HG02759 (cell line): ENCODE results near the gene OR1E2.
"Not testable (repeated sequence)": the region's sequence is repeated elsewhere in the genome, so short reads cannot be mapped to it uniquely, and the experiment has no call there.

ENCODE experiments used
- ATAC-seq: cut with Tn5 transposase; IDR thresholded peaks from one replicate; pipeline ENCODE4 v1.9.1; 2021; ENCODE audit warnings: mild to moderate bottlenecking, moderate library complexity; ENCODE audit not compliant: unreplicated experiment

OR1E2 gene, protein sequence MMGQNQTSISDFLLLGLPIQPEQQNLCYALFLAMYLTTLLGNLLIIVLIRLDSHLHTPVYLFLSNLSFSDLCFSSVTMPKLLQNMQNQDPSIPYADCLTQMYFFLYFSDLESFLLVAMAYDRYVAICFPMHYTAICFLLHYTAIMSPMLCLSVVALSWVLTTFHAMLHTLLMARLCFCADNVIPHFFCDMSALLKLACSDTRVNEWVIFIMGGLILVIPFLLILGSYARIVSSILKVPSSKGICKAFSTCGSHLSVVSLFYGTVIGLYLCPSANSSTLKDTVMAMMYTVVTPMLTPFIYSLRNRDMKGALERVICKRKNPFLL

DNA sequence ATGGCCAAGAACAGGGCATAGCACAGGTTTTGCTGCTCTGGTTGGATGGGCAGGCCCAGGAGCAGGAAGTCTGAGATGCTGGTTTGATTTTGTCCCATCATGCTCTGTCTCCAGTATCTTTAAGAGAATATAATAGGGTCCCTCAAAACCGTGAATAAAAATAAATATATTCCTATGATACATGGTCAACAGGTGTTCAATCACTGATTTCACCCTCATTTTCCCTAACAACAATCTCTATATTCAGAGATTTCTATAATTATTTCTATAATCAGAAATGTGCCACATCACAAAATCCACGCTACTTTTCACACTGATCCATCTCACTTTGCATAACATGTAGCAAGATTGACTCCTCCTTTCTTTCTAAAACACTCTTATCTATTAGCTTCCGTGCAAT lies at the start of gene OR1E2:
Gene OR1E2 (minus strand): TSS at position 101 of the 400 bp plus-strand sequence. CDS start 0 bp downstream, at position 101.
- ATAC-seq = no peak

DNA sequence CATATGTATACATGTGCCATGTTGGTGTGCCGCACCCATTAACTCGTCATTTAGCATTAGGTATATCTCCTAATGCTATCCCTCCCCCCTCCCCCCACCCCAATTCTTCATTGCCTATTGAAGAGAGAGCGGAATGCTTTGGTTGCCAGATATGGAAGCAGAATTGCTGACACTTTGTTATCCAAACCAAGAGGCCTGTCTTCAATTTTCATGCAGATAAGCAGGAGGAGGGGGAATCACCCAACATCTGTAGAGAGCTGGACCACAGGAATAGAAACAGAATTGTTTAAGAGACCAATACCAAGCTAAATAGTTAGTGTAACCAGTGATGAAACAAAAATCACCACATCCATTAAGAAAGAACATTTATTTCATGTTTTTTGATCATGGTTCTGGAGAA lies 49.2 kb upstream of the OR1E2 start:
- no peak for ATAC-seq

DNA sequence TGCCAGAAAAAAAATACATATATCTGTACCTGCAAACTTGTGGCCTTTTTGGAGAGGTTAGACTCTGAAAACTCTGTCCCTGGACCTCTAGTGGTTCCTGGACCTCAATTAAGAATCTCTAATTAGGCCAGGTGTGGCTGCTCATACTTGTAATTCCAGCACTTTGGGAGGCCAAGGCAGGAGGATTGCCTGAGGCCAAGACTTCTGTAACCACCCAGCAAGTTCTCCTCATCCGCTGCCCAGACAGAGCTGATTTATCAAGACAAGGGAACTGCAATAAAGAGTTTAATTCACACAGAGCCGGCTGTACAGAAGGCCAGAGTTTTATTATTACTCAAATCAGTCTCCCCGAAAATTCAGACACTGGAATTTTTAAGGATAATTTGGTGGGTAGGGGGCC lies 46.3 kb upstream of the OR1E2 start:
- ATAC-seq = no peak

DNA sequence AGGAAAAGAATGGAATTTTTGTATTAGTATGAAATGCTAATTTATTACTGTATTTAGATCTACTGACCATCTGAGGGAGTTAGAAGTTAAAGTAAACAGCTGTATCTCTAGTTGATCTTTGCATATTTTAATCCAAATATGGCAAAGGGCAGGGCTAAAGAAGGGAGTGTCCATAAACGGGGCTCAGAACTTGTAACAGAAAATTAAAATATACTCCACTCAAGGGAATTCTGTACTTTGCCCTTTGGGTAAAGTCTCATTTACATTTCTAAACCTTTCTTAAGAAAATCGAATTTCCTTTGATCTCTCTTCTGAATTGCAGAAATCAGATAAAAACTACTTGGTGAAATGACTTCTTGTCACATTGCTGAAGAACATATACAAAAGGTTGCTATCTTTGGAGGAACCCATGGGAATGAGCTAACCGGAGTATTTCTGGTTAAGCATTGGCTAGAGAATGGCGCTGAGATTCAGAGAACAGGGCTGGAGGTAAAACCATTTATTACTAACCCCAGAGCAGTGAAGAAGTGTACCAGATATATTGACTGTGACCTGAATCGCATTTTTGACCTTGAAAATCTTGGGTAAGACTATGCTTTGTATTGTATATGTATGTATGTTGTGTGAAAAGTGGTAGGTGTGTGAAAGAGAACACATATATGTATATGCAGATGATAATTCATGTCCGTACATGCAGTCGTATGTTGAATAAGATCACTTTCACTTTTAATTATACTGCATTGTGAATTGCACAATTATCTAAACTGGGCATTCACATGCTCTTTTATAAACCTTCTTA lies 42.4 kb upstream of the OR1E2 start, which contains the start of gene ASPA:
Gene ASPA (plus strand): TSS at position 186 of the 799 bp plus-strand sequence. CDS start 163 bp downstream, at position 349.
- no peak for ATAC-seq

DNA sequence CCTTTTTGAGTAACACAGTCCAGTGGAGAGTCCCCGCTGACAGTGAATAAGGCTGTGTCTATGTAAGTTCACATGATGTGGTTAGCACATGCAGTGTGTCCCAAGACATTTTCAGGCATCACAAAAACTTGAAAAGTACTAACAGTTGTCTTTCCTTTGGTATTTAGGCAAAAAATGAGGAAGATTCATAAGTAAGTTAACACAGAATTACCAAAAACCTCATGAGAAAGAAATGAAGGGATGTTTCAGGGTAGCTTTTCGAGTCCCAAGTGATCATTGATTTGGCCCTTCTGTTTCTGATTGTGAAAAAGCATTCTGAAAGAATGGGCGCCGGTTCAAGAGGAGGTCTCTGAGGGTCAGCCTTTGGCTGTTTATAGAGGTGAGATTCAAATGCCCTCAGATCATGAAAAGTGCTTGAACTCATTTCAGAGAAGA lies 41.6 kb upstream of the OR1E2 start:
- ATAC-seq = no peak

DNA sequence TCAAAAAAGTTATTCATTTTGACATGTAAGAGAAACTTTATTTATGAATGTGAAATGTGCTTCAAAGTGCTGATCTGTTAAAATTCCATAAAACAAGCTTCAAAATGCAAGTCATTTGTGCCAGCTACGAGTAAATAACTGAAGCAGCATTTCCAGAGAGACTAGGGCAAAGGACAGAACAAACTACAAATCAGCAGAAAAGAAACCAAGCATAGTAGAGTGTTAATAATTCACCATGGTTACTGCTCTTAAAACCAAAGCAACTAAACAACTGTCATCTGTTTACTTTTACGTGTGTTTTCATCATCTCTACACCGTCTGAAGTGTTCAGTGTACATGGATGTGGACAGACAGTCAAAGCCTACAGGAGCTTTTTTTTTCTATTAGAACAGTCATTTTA lies 40.6 kb upstream of the OR1E2 start:
- ATAC-seq = no peak

DNA sequence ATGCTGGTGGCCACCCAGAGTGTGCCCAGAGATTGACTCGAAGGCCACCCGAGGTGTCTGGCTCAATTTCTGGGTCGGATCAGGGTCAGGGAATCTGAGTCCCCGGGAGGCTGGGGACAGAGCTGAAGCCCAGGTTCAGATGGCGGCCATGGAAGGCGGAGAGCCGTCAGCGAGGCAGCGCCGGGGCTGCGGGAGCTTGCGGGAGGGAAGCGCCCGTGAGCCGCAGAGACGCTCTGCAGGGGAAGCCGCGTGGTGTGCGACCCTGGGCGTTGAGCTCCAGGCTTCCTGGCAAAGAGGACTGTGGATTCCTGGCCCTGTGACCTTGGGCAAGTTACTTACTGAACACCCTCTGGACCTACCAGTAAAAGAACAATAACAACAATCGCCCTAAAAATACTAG lies 38.5 kb upstream of the OR1E2 start:
- no peak for ATAC-seq

DNA sequence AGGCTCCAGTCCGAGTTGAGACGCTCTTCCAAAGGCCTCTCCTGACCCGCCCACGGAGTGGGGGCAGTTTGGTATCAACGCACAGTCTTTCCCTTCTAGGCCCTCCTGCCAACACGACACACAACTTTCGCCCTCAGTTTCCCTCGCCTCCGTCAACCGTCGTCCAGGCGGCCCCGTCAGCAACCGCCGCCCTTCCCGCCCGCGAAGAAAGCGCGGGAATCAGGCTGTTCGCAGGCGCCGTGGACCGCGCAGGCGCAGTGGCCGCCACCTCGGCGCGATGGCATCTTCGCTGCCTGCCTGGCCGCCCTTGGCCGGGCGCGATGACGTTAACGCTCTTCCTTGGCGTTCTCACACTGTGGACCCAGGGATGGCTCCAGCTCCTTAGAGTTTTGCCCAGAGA lies 38.0 kb upstream of the OR1E2 start, which contains the start of gene SPATA22:
Gene SPATA22 (minus strand): TSS at position 221 of the 400 bp plus-strand sequence. CDS start 2,494 bp downstream, outside the sequence.
- no peak for ATAC-seq

DNA sequence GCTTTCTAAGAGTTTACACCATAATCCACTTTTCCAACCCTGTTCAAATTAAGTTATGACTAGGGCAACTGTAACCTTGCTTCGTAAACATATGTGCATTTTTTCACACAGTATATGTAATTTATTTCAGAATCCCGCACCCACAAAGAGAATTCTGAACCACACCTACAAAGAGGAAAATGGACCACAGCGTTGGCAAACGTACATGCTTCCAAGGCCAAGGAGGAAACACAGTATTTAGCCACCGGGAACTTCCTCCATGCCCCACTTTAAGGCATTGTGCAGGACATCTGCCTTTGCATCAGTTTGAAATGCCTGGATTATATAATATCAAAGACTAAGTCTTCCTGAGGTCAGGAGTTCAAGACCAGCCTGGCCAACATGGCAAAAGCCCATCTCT lies 35.9 kb upstream of the OR1E2 start:
- no peak for ATAC-seq

DNA sequence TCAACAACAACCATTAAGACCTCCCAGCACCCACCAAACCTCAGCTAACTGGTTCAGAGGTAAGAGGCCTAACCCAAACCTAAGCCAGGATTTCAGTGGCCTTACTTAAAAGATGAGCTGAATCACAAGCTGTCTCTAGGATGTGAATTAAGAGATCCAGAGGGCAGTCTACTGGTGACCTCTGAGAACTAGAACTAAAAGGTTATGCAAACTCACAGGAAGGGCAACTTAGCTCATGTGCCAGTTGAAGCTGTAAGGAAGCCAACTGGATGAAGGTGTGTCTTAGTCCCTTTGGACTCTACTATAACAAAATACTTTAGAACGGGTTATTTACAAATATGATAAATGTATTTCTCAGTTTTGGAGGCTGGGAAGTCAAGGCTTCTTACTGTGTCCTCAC lies 32.7 kb upstream of the OR1E2 start:
- not testable (repeated sequence) for ATAC-seq

DNA sequence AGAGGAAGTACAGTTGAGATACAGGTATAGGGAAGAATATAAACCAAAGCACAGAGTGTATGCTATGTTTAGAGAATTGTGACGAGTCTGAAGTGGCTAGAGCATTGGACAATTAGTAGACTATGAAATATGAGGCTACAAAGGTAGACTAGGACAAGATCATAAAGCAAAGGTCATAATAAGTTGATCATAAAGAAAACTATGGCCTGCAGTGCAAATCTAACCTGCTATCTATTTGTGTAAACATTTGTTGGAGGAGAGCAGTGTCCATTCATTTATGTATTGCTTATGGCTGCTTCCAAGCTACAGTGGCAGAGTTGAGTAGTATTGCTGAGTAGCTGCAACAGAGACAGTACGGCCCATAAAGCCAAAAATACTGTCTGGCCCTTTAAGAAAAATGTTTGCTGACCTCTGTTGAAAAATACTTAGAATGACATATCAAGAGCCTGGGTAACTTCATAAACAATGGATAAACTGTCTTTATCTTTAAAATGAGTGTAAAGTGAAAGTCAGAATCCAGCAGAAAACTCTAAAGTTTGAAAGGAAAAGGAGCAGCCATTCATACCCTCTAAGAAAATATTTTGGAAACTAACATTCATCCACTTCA lies 14.5 kb upstream of the OR1E2 start:
- ATAC-seq = no peak

DNA sequence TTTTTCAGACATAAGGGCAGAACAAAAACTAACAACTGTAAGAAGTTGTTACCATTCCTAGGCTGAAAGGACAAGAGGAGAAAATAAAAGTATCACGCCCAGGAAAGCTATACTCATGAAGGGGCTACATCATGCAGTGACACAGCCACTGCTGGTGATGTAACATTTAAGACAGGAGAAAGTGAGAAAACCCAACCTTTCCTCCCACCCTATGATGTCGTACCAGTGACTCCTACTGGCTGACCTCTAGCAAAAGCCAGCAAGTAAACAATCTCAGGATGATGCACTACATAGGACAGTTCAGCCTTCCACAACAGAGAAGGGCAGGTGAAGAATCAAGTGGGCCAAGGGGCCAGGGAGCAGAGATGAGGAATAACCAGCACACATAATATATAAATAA lies 14.0 kb upstream of the OR1E2 start:
- no peak for ATAC-seq

DNA sequence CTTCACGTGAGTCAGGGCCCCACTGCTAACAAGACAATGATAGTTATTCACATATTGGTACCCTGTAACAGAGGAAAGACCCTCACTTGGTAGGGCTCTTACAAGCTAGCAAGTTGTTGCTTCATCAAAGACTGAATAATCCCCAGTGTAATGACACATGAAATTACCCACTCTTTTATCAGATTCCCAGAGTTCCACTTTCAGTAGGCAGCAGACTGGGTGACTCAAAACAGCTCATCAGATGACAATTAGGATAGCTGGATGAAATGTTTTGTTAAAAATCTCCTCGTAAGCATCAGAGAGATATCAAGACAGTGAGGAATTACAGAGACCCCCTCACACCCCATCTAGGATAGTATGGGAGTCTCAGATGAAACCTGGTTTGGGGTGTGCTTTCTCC lies 6.8 kb upstream of the OR1E2 start:
- ATAC-seq = no peak

DNA sequence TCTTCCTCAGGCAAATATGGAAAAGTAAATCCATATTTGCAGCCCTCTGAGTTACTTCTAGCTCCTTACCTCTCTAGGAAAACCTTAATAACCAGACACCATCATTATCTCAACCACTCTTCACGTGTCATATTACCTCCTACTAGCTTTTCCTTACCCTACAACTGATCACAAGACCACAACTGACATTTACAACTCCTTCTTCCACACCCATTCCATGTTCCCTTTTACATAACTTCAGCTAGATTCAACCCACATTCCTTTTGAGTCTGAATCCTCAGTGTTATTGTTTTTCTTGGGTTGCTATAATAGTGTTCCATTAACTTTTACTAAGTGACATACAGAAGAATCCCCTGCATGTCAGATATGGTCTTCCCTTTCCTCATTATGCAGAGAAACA lies 4.7 kb upstream of the OR1E2 start:
- ATAC-seq = no peak

DNA sequence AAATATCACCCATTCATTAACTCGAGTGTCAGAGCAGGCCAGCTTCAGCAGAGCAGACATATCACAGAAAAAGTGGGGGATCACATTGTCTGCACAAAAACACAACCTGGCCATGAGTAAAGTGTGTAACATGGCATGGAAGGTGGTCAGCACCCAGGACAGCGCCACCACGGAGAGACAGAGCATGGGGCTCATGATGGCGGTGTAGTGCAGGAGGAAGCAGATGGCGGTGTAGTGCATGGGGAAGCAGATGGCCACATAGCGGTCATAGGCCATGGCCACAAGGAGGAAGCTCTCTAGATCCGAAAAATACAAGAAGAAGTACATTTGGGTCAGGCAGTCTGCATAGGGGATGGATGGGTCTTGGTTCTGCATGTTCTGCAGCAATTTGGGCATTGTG lies 426 bp downstream of the OR1E2 start:
- ATAC-seq = not testable (repeated sequence)

DNA sequence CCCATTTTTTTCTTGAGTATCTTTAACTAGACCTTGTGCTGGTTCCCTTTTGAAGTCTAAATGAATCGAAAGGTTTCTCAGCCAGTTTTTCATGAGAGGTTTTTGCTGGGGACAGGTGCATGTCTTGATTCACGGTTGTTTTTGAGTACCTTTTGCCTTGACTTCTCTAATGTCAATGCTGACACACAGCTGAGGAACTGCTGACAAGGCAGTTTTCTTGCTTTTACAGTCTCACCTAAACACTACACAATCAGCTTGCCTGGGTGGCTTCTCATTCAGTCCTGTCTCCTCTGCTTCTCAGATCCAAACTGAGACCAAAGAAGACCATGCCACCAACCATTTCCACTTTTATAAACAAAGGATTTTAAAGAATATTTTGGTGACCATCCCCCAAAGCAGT lies 15.4 kb downstream of the OR1E2 start:
- no peak for ATAC-seq

DNA sequence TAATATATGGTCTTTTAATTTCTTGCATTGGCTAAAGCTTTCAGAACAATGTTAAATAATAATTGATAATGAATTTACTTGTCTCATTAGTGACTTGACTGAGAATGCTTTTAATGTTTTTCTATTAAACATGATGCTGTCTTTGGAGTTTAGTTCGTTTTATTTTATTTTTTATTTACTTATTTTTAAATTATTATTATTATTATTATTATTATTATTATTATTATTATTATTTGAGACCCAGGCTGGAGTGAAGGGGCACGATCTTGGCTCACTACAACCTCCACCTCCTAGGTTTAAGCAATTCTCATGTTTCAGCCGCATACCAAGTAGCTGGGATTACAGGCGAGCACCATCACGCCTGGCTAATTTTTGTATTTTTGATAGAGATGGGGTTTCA lies 18.0 kb downstream of the OR1E2 start:
- ATAC-seq = no peak

DNA sequence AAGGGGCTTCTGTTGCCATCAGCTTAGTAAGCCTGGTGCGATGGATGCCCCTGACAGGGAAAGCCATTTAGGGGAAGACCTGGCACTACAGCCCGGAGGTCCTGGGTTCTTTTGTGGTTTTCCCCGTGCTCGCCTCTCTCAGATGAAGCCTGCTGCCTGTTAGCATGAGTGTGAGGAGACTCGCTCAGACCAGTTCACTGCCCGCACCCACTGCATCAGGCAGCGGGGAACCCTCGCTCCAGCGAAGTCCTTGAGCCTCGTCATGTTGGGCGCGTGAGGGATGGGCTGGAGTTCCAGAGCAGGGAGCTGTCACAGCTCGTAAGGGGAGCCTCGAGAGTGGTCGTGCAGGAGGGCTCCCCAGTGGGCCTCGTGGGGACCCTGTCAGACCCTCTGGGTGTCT lies 21.4 kb downstream of the OR1E2 start:
- ATAC-seq = not testable (repeated sequence)

DNA sequence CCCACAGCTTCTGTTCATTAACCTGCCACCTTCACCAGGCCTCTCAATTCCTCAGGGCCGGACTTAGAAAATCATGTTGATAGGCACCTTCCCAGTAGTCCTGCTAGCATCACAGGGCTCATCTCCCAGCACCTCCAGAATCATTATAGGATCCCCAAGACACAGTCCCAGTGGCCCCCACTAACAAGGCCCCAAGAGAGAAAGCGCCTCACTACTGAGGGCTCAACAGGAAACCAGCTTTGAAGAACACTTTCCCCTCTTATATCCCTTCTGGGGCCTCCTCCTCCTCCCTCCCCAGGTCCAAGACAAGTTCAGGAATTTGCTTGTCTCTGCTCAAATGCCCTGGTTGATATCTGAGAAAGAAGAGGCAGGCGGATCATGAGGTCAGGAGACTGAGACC lies 22.6 kb downstream of the OR1E2 start, which contains the start of gene OR3A3:
Gene OR3A3 (plus strand): TSS at position 301 of the 400 bp plus-strand sequence.
- ATAC-seq = no peak

DNA sequence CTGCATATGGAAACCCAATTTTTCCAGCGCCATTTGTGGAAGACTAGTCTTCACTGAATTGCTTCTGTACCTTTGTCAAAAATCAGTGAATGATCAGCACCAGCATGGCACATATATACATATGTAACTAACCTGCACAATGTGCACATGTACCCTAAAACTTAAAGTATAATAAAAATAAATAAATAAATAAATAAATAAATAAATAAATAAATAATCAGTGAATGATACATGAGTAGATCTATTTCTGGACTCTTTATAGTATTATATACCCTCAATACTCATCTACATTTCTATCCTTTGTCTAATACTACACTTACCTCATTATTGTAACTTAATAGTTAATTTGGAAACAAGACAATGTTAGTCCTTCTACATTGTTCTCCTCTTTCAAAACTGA lies 29.8 kb downstream of the OR1E2 start:
- ATAC-seq = not testable (repeated sequence)

DNA sequence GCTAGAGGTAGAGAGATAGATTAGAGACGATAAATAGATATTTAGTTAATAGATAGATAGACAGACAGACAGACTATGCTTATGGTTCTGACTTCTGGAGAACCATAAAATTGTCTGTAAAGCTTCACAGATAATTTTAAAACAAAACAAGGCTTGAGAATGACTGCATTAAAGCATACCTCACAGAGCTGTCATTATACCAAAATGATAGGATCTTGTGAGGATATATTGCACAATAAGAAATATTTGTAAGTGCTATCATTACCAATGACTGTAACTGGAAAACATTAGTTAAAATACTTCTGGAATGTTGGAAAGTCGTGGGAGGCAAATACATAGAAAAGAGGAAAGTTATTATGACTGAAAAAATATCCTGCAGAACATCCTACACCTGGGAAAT lies 31.9 kb downstream of the OR1E2 start:
- ATAC-seq = no peak
